H9 (cell line): ENCODE measurements around the gene FOXB2. TPM values are rescaled to one million over a fixed set of nuclear protein-coding genes. Genes with fewer than 3 reads are reported as not detected.

Source experiments
- DNase-seq: peaks from one replicate; pipeline ENCODE4 v3.0.0-alpha.2; 2017
- H2AFZ ChIP-seq: one replicate; pipeline ENCODE4 v1.6.1; 2013; ENCODE audit warnings: mild to moderate bottlenecking, low read length, control low read depth, moderate library complexity
- H2AK5ac ChIP-seq: 2 replicates; pipeline ENCODE4 v1.6.1; 2013; ENCODE audit warnings: low read length, control low read depth, mixed read lengths; ENCODE audit not compliant: insufficient read length
- H2BK120ac ChIP-seq: one replicate; pipeline ENCODE4 v1.6.1; 2013; ENCODE audit warnings: low read depth, mild to moderate bottlenecking, low read length, control low read depth, inconsistent platforms; ENCODE audit not compliant: poor library complexity, severe bottlenecking
- H2BK12ac ChIP-seq: 2 replicates; pipeline ENCODE4 v1.6.1; 2013; ENCODE audit warnings: low read length, control low read depth, mixed read lengths, low read depth; ENCODE audit not compliant: insufficient read length
- H2BK15ac ChIP-seq: 2 replicates; pipeline ENCODE4 v1.6.1; 2013; ENCODE audit warnings: low read depth, low read length, control low read depth
- H2BK20ac ChIP-seq: one replicate; pipeline ENCODE4 v1.6.1; 2013; ENCODE audit warnings: low read depth, mild to moderate bottlenecking, low read length, control low read depth, inconsistent platforms; ENCODE audit not compliant: poor library complexity, severe bottlenecking
- H2BK5ac ChIP-seq: 2 replicates; pipeline ENCODE4 v1.6.1; 2013; ENCODE audit warnings: low read length, control low read depth, mixed read lengths; ENCODE audit not compliant: insufficient read length
- H3K14ac ChIP-seq: 2 replicates; pipeline ENCODE4 v1.6.1; 2013; ENCODE audit warnings: low read length, control low read depth; ENCODE audit not compliant: insufficient read depth
- H3K18ac ChIP-seq: 2 replicates; pipeline ENCODE4 v1.6.1; 2013; ENCODE audit warnings: low read depth, mild to moderate bottlenecking, mixed read lengths, low read length, control low read depth; ENCODE audit not compliant: insufficient read length
- H3K23ac ChIP-seq: 2 replicates; pipeline ENCODE4 v1.6.1; 2013; ENCODE audit warnings: low read length, control low read depth, mixed read lengths, low read depth; ENCODE audit not compliant: insufficient read length
- H3K23me2 ChIP-seq: 2 replicates; pipeline ENCODE4 v1.6.1; 2013; ENCODE audit warnings: low read depth, mild to moderate bottlenecking, mixed read lengths, low read length, control low read depth; ENCODE audit not compliant: insufficient read length, poor library complexity, severe bottlenecking
- H3K27ac ChIP-seq: 2 replicates; pipeline ENCODE4 v1.5.1; 2013; ENCODE audit warnings: low read length, control low read depth, mixed read lengths, low read depth; ENCODE audit not compliant: insufficient read length
- H3K27me3 ChIP-seq: 2 replicates; pipeline ENCODE4 v1.6.1; 2013; ENCODE audit warnings: low read length, control low read depth, inconsistent platforms; ENCODE audit not compliant: insufficient read depth
- H3K4ac ChIP-seq: 2 replicates; pipeline ENCODE4 v1.6.1; 2013; ENCODE audit warnings: low read depth, mild to moderate bottlenecking, control low read depth, inconsistent platforms, low read length, moderate library complexity
- H3K4me1 ChIP-seq: 2 replicates; pipeline ENCODE4 v1.6.1; 2013; ENCODE audit warnings: low read length, control low read depth, inconsistent platforms; ENCODE audit not compliant: insufficient read depth
- H3K4me2 ChIP-seq: 2 replicates; pipeline ENCODE4 v1.6.1; 2013; ENCODE audit warnings: low read length, control low read depth, mixed read lengths; ENCODE audit not compliant: insufficient read length, insufficient read depth
- H3K56ac ChIP-seq: 2 replicates; pipeline ENCODE4 v1.6.1; 2013; ENCODE audit warnings: low read depth, mild to moderate bottlenecking, mixed read lengths, low read length, control low read depth; ENCODE audit not compliant: insufficient read length
- H3K79me1 ChIP-seq: 2 replicates; pipeline ENCODE4 v1.6.1; 2013; ENCODE audit warnings: low read depth, mild to moderate bottlenecking, moderate library complexity, low read length, control low read depth, inconsistent platforms; ENCODE audit not compliant: insufficient read depth, poor library complexity, severe bottlenecking
- H3K79me2 ChIP-seq: 2 replicates; pipeline ENCODE4 v1.6.1; 2013; ENCODE audit warnings: low read length, control low read depth, inconsistent platforms; ENCODE audit not compliant: insufficient read depth
- H3K9ac ChIP-seq: 2 replicates; pipeline ENCODE4 v1.6.1; 2013; ENCODE audit warnings: low read length, control low read depth, mixed read lengths; ENCODE audit not compliant: insufficient read length; ENCODE audit errors: extremely low read depth
- H3K9me3 ChIP-seq: one replicate; pipeline ENCODE4 v1.6.1; 2013; ENCODE audit warnings: low read depth, low read length, inconsistent platforms; ENCODE audit not compliant: control insufficient read depth
- H3T11ph ChIP-seq: one replicate; pipeline ENCODE4 v1.6.1; 2013; ENCODE audit warnings: mild to moderate bottlenecking, low read length, control low read depth, inconsistent platforms
- H4K20me1 ChIP-seq: one replicate; pipeline ENCODE4 v1.6.1; 2013; ENCODE audit not compliant: control insufficient read depth, insufficient read length, insufficient read depth
- H4K5ac ChIP-seq: 2 replicates; pipeline ENCODE4 v1.6.1; 2013; ENCODE audit warnings: low read depth, mild to moderate bottlenecking, mixed read lengths, low read length, control low read depth; ENCODE audit not compliant: insufficient read length
- H4K8ac ChIP-seq: replicated peaks from 2 replicates; pipeline ENCODE4 v1.6.1; 2013; ENCODE audit warnings: low read length, control low read depth, mixed read lengths, low read depth; ENCODE audit not compliant: insufficient read length
- H4K91ac ChIP-seq: 2 replicates; pipeline ENCODE4 v1.6.1; 2013; ENCODE audit warnings: low read depth, mild to moderate bottlenecking, moderate library complexity, mixed read lengths, low read length, control low read depth; ENCODE audit not compliant: insufficient read length
- H3K27ac Mint-ChIP-seq, 3 experiments: 2 replicates in 2 of 3; 3 replicates in 1 of 3; pipeline ENCODE4 v1.8.0; 2020 to 2021; ENCODE audit warnings: mixed read lengths in 3 of 3, mild to moderate bottlenecking in 1 of 3, moderate library complexity in 1 of 3
- H3K27me3 Mint-ChIP-seq: 2 replicates; pipeline ENCODE4 v1.8.0; 2021; ENCODE audit warnings: low read depth, mild to moderate bottlenecking, moderate library complexity, mixed read lengths
- H3K36me3 Mint-ChIP-seq, 3 experiments: 2 replicates in 2 of 3; 3 replicates in 1 of 3; pipeline ENCODE4 v1.8.0; 2020 to 2021; ENCODE audit warnings: low read depth in 3 of 3, mixed read lengths in 3 of 3; ENCODE audit not compliant: insufficient read depth in 1 of 3
- H3K4me1 Mint-ChIP-seq, 2 experiments: 2 replicates each; pipeline ENCODE4 v1.8.0; 2020; ENCODE audit warnings: mixed read lengths in 2 of 2
- H3K4me3 Mint-ChIP-seq, 2 experiments: 2 replicates in 1 of 2; 3 replicates in 1 of 2; pipeline ENCODE4 v1.8.0; 2020 to 2021; ENCODE audit warnings: mild to moderate bottlenecking in 2 of 2, mixed read lengths in 2 of 2, moderate library complexity in 1 of 2
- H3K9me3 Mint-ChIP-seq, 2 experiments: 2 replicates in 1 of 2; 3 replicates in 1 of 2; pipeline ENCODE4 v1.8.0; 2020; ENCODE audit warnings: mild to moderate bottlenecking in 2 of 2, mixed read lengths in 2 of 2, moderate library complexity in 1 of 2
- WGBS: extraction: QIAGEN DNeasy Blood & Tissue Kit; methylation state at CpG from one replicate; pipeline ENCODE4 v1.1.7; 2013; ENCODE audit warnings: missing lambda C conversion rate, low lambda C conversion rate, mixed read lengths; ENCODE audit not compliant: insufficient read length; ENCODE audit errors: extremely low coverage; 5-methylcytosine and 5-hydroxymethylcytosine counted together
- total RNA-seq: library from RNA; stranded (reverse); gene quantifications from 2 replicates; pipeline ENCODE4 v1.2.1, GENCODE V29; 2021
- TF ChIP-seq, protein P1 (sequence below): fragments of 200-600 bp; sonication (generic); conservative IDR thresholded peaks from 3 replicates; pipeline ENCODE4 v1.8.0; 2021; ENCODE audit warnings: antibody characterized with exemption, mild to moderate bottlenecking

Gene FOXB2
- total RNA-seq, 1 experiment from 2014 or later, result 7.8 TPM

DNA sequence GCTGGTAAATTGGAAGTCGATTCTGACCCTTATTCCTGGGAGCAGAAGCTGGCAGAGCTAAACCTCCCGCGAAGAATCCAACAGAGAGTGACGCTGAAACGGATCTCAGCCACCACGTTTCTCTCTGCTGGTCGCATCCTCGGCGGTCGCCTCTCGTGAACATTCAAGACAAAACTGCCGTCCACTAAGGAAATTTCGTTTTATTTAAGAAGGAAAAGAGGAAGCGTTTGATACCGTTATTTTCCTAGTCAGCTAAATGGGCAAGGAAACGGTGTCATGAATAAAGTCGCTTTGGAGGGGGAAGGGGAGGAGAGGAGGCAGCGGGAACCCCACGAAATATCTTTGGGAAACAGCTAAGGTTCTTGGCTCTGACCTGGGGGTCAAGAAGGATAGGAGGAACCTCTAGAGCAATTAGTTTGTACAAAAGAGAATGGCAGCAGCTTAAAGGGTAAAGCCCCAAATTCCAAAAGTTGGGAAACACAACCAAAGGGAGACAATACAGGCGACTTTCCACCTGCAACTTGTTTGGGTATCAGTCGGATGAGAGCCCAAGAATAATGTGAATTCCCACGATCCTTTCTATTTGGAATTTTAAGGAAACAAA is 1.9 kb downstream of the FOXB2 start:
- no peak overlapping the region for H2BK15ac ChIP-seq
- TF ChIP-seq, protein P1, sequence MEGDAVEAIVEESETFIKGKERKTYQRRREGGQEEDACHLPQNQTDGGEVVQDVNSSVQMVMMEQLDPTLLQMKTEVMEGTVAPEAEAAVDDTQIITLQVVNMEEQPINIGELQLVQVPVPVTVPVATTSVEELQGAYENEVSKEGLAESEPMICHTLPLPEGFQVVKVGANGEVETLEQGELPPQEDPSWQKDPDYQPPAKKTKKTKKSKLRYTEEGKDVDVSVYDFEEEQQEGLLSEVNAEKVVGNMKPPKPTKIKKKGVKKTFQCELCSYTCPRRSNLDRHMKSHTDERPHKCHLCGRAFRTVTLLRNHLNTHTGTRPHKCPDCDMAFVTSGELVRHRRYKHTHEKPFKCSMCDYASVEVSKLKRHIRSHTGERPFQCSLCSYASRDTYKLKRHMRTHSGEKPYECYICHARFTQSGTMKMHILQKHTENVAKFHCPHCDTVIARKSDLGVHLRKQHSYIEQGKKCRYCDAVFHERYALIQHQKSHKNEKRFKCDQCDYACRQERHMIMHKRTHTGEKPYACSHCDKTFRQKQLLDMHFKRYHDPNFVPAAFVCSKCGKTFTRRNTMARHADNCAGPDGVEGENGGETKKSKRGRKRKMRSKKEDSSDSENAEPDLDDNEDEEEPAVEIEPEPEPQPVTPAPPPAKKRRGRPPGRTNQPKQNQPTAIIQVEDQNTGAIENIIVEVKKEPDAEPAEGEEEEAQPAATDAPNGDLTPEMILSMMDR, result no peak
- H2BK20ac ChIP-seq, result no peak overlapping the region
- no peak overlapping the region for H3K23ac ChIP-seq
- peak overlapping the region; percentile 52 for H3K4me2 ChIP-seq
- Mint-ChIP-seq H3K9me3 (peaks cover 0 to 7% of the 10 kb centered on the region in 2 experiments; a peak in 4 of 5 replicates), H3K4me3 (peak overlapping the region; percentile 72 to 76), H3K27ac (no peak overlapping the region), H3K4me1 (peaks cover 61 to 66% of the 10 kb centered on the region in 2 experiments), H3K27me3 (peaks cover 97% of the 10 kb centered on the region), H3K36me3 (peaks cover 0 to 3% (median 0%) of the 10 kb centered on the region in 3 experiments; a peak in 1 of 7 replicates)
- no peak overlapping the region for H2AFZ ChIP-seq
- no peak overlapping the region for H4K91ac ChIP-seq
- no peak overlapping the region for H2BK5ac ChIP-seq
- H4K5ac ChIP-seq, result no peak overlapping the region
- no peaks in the 10 kb centered on the region for H3K79me2 ChIP-seq
- no peak overlapping the region for H3K27ac ChIP-seq
- no peak overlapping the region for H2BK12ac ChIP-seq
- H2BK120ac ChIP-seq, result no peak overlapping the region
- peaks cover 62% of the 10 kb centered on the region for H3K27me3 ChIP-seq
- no peak overlapping the region for H3K56ac ChIP-seq
- no CpG with 5 or more reads among the region's 22 CpGs for WGBS
- H3K4me1 ChIP-seq, result peaks cover 14% of the 10 kb centered on the region
- no peaks in the 10 kb centered on the region for H3K9me3 ChIP-seq
- DNase-seq, result no peak
- no peak overlapping the region for H3K18ac ChIP-seq
- no peak overlapping the region for H3K9ac ChIP-seq
- no peak overlapping the region for H4K8ac ChIP-seq
- H4K20me1 ChIP-seq, result no peaks in the 10 kb centered on the region
- H3K23me2 ChIP-seq, result peaks cover 27% of the 10 kb centered on the region
- H3K14ac ChIP-seq, result no peak overlapping the region
- no peak overlapping the region for H3T11ph ChIP-seq
- no peak overlapping the region for H2AK5ac ChIP-seq
- no peak overlapping the region for H3K4ac ChIP-seq
- H3K79me1 ChIP-seq, result no peaks in the 10 kb centered on the region
